ENCODE measurements around the gene FOXD3. TPM values are rescaled to one million over a fixed set of nuclear protein-coding genes. Genes with fewer than 3 reads are reported as not detected.
"Not testable (repeated sequence)": the region's sequence is repeated elsewhere in the genome, so short reads cannot be mapped to it uniquely, and the experiment has no call there.

Gene FOXD3
- total and polyA plus RNA-seq, 3 donors from 2014 or later: 0.37 to 3.5 (median 0.69) TPM

DNA sequence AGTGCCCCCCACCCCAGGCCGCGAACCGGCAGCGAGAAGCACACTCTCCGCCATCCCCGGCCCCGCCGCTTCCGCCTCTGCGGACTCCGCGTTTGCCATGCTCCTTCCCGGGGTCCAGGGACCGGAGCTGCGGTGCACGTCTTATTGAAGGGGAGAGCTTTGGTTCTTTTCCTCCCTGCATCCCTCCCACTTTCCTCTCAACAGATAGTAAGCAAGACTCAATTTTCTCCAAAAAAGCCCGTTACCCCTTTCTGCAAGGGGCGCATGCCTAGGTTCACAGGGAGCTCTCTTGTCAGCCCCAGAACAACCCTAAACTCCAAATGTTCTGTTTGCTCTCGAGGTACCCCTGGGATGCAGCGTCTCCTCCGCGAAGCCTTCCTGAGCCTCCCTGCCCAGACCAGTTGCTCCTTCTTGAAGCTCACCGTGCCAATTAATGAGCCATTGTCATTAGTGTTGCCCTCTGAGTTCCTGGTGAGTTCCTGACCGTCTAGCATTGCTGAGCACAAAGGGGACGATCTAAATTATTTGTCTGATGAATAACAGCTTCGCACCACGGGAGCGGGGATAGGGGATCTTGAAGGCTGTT is 8.1 kb downstream of the FOXD3 start:
- intact Hi-C loops (cut with DNase I; ENCODE audit: low total_unique reads): no loop called here
- no peaks in the 10 kb centered on the region for H3K4me1 ChIP-seq
- TF ChIP-seq POLR2A (IDR thresholded peaks at IDR 0.05): no peak
- TF ChIP-seq, protein P1, sequence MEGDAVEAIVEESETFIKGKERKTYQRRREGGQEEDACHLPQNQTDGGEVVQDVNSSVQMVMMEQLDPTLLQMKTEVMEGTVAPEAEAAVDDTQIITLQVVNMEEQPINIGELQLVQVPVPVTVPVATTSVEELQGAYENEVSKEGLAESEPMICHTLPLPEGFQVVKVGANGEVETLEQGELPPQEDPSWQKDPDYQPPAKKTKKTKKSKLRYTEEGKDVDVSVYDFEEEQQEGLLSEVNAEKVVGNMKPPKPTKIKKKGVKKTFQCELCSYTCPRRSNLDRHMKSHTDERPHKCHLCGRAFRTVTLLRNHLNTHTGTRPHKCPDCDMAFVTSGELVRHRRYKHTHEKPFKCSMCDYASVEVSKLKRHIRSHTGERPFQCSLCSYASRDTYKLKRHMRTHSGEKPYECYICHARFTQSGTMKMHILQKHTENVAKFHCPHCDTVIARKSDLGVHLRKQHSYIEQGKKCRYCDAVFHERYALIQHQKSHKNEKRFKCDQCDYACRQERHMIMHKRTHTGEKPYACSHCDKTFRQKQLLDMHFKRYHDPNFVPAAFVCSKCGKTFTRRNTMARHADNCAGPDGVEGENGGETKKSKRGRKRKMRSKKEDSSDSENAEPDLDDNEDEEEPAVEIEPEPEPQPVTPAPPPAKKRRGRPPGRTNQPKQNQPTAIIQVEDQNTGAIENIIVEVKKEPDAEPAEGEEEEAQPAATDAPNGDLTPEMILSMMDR (IDR thresholded peaks at IDR 0.05): no peak
- H3K4me3 ChIP-seq: peak overlapping the region; percentile 7 to 43
- DNase-seq: no peak
- H3K36me3 ChIP-seq (ENCODE audit: low read depth, missing control alignments): no peaks in the 10 kb centered on the region
- no peak overlapping the region for H3K27ac ChIP-seq
- H3K9me3 ChIP-seq: no peaks in the 10 kb centered on the region
- H3K27me3 ChIP-seq: no peaks in the 10 kb centered on the region
- WGBS, 2 donors: 4 to 7% methylated on average over 24 to 28 of the region's 28 CpGs

GRCh38 chr1:63342402-63342801 is 20.0 kb downstream of the FOXD3 start:
- no peaks in the 10 kb centered on the region for H3K36me3 ChIP-seq (ENCODE audit: low read depth, missing control alignments)
- 67 to 73% methylated on average over 2 of the region's 2 CpGs for WGBS, 2 donors
- DNase-seq: no peak
- no peak overlapping the region for H3K4me3 ChIP-seq
- no peaks in the 10 kb centered on the region for H3K27me3 ChIP-seq
- no peaks in the 10 kb centered on the region for H3K9me3 ChIP-seq
- H3K4me1 ChIP-seq: no peaks in the 10 kb centered on the region
- no peak for TF ChIP-seq POLR2A (IDR thresholded peaks at IDR 0.05)
- TF ChIP-seq, protein P1 (IDR thresholded peaks at IDR 0.05): no peak
- H3K27ac ChIP-seq: no peak overlapping the region
- intact Hi-C loops (cut with DNase I; ENCODE audit: low total_unique reads): no loop called here

GRCh38 chr1:63343922-63344321 is 21.6 kb downstream of the FOXD3 start:
- Histone ChIP-seq H3K4me1 (no peaks in the 10 kb centered on the region), H3K4me3 (no peak overlapping the region), H3K27ac (no peak overlapping the region), H3K9me3 (no peaks in the 10 kb centered on the region), H3K27me3 (no peaks in the 10 kb centered on the region), H3K36me3 (ENCODE audit: low read depth, missing control alignments) (no peaks in the 10 kb centered on the region)
- intact Hi-C loops (cut with DNase I; ENCODE audit: low total_unique reads): no loop called here
- 43 to 75% methylated on average over 1 of the region's 1 CpG for WGBS, 2 donors
- no peak for TF ChIP-seq POLR2A (IDR thresholded peaks at IDR 0.05)
- TF ChIP-seq, protein P1 (IDR thresholded peaks at IDR 0.05): no peak
- no peak for DNase-seq

- WGBS, 2 donors: 91 to 93% methylated on average over 5 of the region's 5 CpGs
- intact Hi-C loops (cut with DNase I; ENCODE audit: low total_unique reads): no loop called here
- no peak for DNase-seq
- H3K27me3 ChIP-seq: no peaks in the 10 kb centered on the region
- no peaks in the 10 kb centered on the region for H3K4me1 ChIP-seq
- no peak overlapping the region for H3K27ac ChIP-seq
- H3K4me3 ChIP-seq: no peak overlapping the region
- H3K36me3 ChIP-seq (ENCODE audit: low read depth, missing control alignments): no peaks in the 10 kb centered on the region
- TF ChIP-seq, protein P1 (IDR thresholded peaks at IDR 0.05): no peak
- no peak for TF ChIP-seq POLR2A (IDR thresholded peaks at IDR 0.05)
- H3K9me3 ChIP-seq: no peaks in the 10 kb centered on the region
These were observed 28.0 kb downstream of the FOXD3 start for GRCh38 chr1:63350320-63350719.

DNA sequence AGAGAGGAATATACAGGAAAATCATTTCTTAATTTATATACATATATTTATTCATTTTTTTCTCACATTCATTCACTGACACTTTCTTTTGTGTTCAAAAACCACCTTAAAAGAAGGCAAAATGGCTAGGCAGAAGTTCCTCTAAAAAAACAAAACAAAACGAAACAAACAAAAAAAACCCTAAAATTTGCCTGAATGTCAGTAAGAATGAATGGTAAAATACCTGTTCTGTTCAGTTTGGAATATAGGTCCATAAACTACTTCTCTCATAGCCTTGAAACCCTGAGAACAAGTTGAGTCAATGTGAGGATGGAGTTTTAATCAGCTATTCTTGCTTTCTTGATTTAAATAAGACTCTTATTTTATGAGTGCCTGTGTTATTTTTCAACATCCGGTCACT is 30.4 kb downstream of the FOXD3 start:
- intact Hi-C loops (cut with DNase I; ENCODE audit: low total_unique reads): no loop called here

DNA sequence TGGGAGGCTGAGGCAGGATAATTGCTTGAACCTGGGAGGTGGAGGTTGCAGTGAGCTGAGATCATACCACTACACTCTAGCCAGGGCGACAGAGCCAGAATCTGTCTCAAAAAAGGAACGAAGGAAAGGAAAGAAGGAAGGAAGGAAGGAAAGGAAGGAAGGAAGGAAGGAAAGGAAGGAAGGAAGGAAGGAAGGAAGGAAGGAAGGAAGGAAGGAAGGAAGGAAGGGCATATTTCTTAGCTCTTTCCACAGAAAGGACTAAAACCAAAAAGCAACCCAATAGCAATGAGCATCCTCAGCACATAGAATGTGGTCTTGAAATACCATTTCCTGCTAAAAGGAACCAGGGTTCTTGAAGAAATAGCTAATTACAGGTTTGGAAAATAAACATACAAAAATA is 33.9 kb downstream of the FOXD3 start:
- not testable (repeated sequence) for DNase-seq

More for the DNA sequence above, 30.4 kb downstream of the FOXD3 start:
- Histone ChIP-seq H3K27me3 (no peaks in the 10 kb centered on the region), H3K4me3 (no peak overlapping the region), H3K36me3 (ENCODE audit: low read depth, missing control alignments) (no peaks in the 10 kb centered on the region), H3K4me1 (no peaks in the 10 kb centered on the region), H3K27ac (no peak overlapping the region), H3K9me3 (no peaks in the 10 kb centered on the region)
- no peak for TF ChIP-seq POLR2A (IDR thresholded peaks at IDR 0.05)
- TF ChIP-seq, protein P1 (IDR thresholded peaks at IDR 0.05): no peak
- no peak for DNase-seq
- 74 to 84% methylated on average over 2 of the region's 2 CpGs for WGBS, 2 donors

More for the DNA sequence above, 33.9 kb downstream of the FOXD3 start:
- H3K36me3 ChIP-seq (ENCODE audit: low read depth, missing control alignments); H3K27ac ChIP-seq; H3K4me3 ChIP-seq; H3K4me1 ChIP-seq; intact Hi-C loops (cut with DNase I; ENCODE audit: low total_unique reads); H3K27me3 ChIP-seq; H3K9me3 ChIP-seq: not testable (repeated sequence)
- WGBS, 2 donors: 80 to 89% methylated on average over 2 of the region's 2 CpGs
